C1 segment of cervical spinal cord (tissue), 14 donors: ENCODE results near the gene HAUS1.
A peak's percentile ranks its signal among the peaks of the same experiment; 100 is the strongest.

Source experiments
- DNase-seq, 14 donors: peaks; one replicate each; lab custom pipeline; 2025; lab: John Stamatoyannopoulos, UW

The HAUS1 gene

GRCh38 chr18:46104128-46104911 is at the start of gene HAUS1:
Gene HAUS1 (plus strand): TSS chr18:46104385. CDS start chr18:46104412, 27 bp downstream.
- peak; percentile 37 to 92 (median 80) for DNase-seq

GRCh38 chr18:46054956-46055837 is 49.0 kb upstream of the HAUS1 start:
- no peak for DNase-seq

GRCh38 chr18:46055838-46056230 is 48.4 kb upstream of the HAUS1 start:
- DNase-seq = no peak

GRCh38 chr18:46060359-46060841 is 43.8 kb upstream of the HAUS1 start:
- DNase-seq = no peak

- DNase-seq = no peak
Observed at GRCh38 chr18:46061387-46061786, 42.8 kb upstream of the HAUS1 start.

- no peak for DNase-seq
Observed at GRCh38 chr18:46061796-46062195, 42.4 kb upstream of the HAUS1 start.

- DNase-seq = no peak
Observed at GRCh38 chr18:46062781-46063180, 41.4 kb upstream of the HAUS1 start.

GRCh38 chr18:46067438-46068007 is 36.7 kb upstream of the HAUS1 start:
- DNase-seq = no peak

GRCh38 chr18:46068763-46069162 is 35.4 kb upstream of the HAUS1 start:
- DNase-seq = no peak

GRCh38 chr18:46069524-46069923 is 34.7 kb upstream of the HAUS1 start:
- no peak for DNase-seq

- DNase-seq = no peak
Observed at GRCh38 chr18:46070232-46070631, 34.0 kb upstream of the HAUS1 start.

GRCh38 chr18:46070815-46071652 is 33.2 kb upstream of the HAUS1 start:
- peak in 1 of 14 donors; percentile 18 for DNase-seq

- peak in 3 of 14 donors; percentile 7 to 21 (median 15) for DNase-seq
Observed at GRCh38 chr18:46071653-46072375, 32.4 kb upstream of the HAUS1 start, which contains the start of gene PSTPIP2. Gene PSTPIP2 (minus strand): TSS chr18:46072260. CDS start chr18:46072188, 72 bp downstream.

GRCh38 chr18:46072376-46072867 is 31.8 kb upstream of the HAUS1 start:
- no peak for DNase-seq

- DNase-seq = no peak
Observed at GRCh38 chr18:46072959-46073358, 31.2 kb upstream of the HAUS1 start.

GRCh38 chr18:46073474-46074331 is 30.5 kb upstream of the HAUS1 start:
- peak in 2 of 14 donors; percentile 7 to 30 for DNase-seq

- DNase-seq = no peak
Observed at GRCh38 chr18:46079336-46079735, 24.8 kb upstream of the HAUS1 start.

GRCh38 chr18:46080156-46080555 is 24.0 kb upstream of the HAUS1 start:
- DNase-seq = no peak

GRCh38 chr18:46084431-46084830 is 19.8 kb upstream of the HAUS1 start:
- DNase-seq = no peak
